Panc1 (cell line): ENCODE results near the gene LRRC26. TPM values are rescaled to one million over a fixed set of nuclear protein-coding genes. Genes with fewer than 3 reads are reported as not detected.
A peak's percentile ranks its signal among the peaks of the same experiment; 100 is the strongest.

Experiments used
- ATAC-seq: fragments of 200-7000 bp; cut with Tn5 transposase; 2 replicates; pipeline ENCODE4 v1.9.1; 2020; ENCODE audit warnings: mild to moderate bottlenecking, moderate library complexity
- BruUV-seq: library from RNA; stranded (reverse); fragments of 400-500 nt; replicated peaks from 2 replicates; lab custom pipeline; 2021; lab: Mats Ljungman, UMichigan
- CTCF ChIA-PET: fragments of 300-600 bp; sonication (Branson Sonifier 250); formaldehyde crosslinking; loops from one replicate; lab custom pipeline; 2022; ENCODE audit warnings: antibody characterized with exemption; lab: Charles Lee
- POLR2A ChIA-PET: fragments of 300-600 bp; sonication (Branson Sonifier 250); formaldehyde crosslinking; loops from one replicate; lab custom pipeline; 2022; ENCODE audit warnings: antibody characterized with exemption; lab: Charles Lee
- DNase-seq: peaks from one replicate; pipeline ENCODE4 v3.0.0-alpha.2; 2010; ENCODE audit warnings: low read depth, low spot score
- H3K27ac ChIP-seq: 2 replicates; pipeline ENCODE4 v1.5.1; 2011; ENCODE audit warnings: mild to moderate bottlenecking, low read length, inconsistent platforms
- H3K27me3 ChIP-seq: fragments of 200-500 bp; sonication (Bioruptor generic); 2 replicates; pipeline ENCODE4 v1.6.0; 2014; ENCODE audit warnings: low read length, inconsistent platforms; ENCODE audit not compliant: control insufficient read depth, insufficient read depth
- H3K36me3 ChIP-seq: fragments of 200-500 bp; sonication (Bioruptor generic); 2 replicates; pipeline ENCODE4 v1.5.1; 2014; ENCODE audit warnings: inconsistent platforms, mild to moderate bottlenecking, low read length, moderate library complexity; ENCODE audit not compliant: control insufficient read depth, insufficient read depth
- H3K4me1 ChIP-seq: 2 replicates; pipeline ENCODE4 v1.5.1; 2011; ENCODE audit warnings: inconsistent platforms, mild to moderate bottlenecking, low read length, moderate library complexity; ENCODE audit not compliant: control insufficient read depth, insufficient read depth
- H3K4me3 ChIP-seq, 2 experiments: 2 replicates each; pipeline ENCODE4 v1.5.1; 2011 to 2012; ENCODE audit warnings: low read depth in 2 of 2, low read length in 2 of 2, mild to moderate bottlenecking in 2 of 2, inconsistent platforms in 1 of 2, moderate library complexity in 1 of 2
- H3K9me3 ChIP-seq: fragments of 200-500 bp; sonication (Bioruptor generic); 2 replicates; pipeline ENCODE4 v1.5.1; 2014; ENCODE audit warnings: low read depth, mild to moderate bottlenecking, inconsistent platforms, low read length, moderate library complexity; ENCODE audit not compliant: control insufficient read depth, insufficient read depth
- POLR2AphosphoS5 ChIP-seq: IDR thresholded peaks from 2 replicates; pipeline ENCODE4 v1.6.1; 2012; ENCODE audit warnings: mild to moderate bottlenecking, low read depth, low read length, moderate library complexity
- SIN3A ChIP-seq: IDR thresholded peaks from 2 replicates; pipeline ENCODE4 v1.6.1; 2012; ENCODE audit warnings: low read depth, mild to moderate bottlenecking, low read length, moderate library complexity, borderline replicate concordance; ENCODE audit not compliant: insufficient read depth
- TCF7L2 ChIP-seq: IDR thresholded peaks from 2 replicates; pipeline ENCODE4 v1.6.1; 2011; ENCODE audit warnings: mild to moderate bottlenecking, low read depth, low read length, inconsistent platforms
- in situ Hi-C: cut with HindIII; loops from 2 replicates; pipeline ENCODE4 v1.10.0; 2016; ENCODE audit warnings: low sequenced_read_pairs, low pct_unique_long_range_greater_than_20kb
- intact Hi-C: fragments of 100-400 bp; cut with micrococcal nuclease; formaldehyde crosslinking; loops from one replicate; pipeline ENCODE4 v1.10.0; 2022; ENCODE audit not compliant: unreplicated experiment
- total RNA-seq: library from RNA; stranded (reverse); gene quantifications from one replicate; pipeline ENCODE4 v1.2.1, GENCODE V29; 2021; ENCODE audit not compliant: unreplicated experiment
- TF ChIP-seq, protein P1 (sequence below): fragments of 450-650 bp; IDR thresholded peaks from 2 replicates; pipeline ENCODE4 v1.5.1; 2017; ENCODE audit warnings: mild to moderate bottlenecking
- TF ChIP-seq, protein P2 (sequence below), 2 experiments: IDR thresholded peaks; 2 replicates each; pipeline ENCODE4 v1.6.1; 2011 to 2012; ENCODE audit warnings: low read depth in 2 of 2, control low read depth in 1 of 2, low read length in 1 of 2, mild to moderate bottlenecking in 1 of 2, moderate library complexity in 1 of 2; ENCODE audit not compliant: insufficient read depth in 1 of 2

The LRRC26 gene
- total RNA-seq, 1 experiment from 2014 or later = 0.69 TPM

DNA sequence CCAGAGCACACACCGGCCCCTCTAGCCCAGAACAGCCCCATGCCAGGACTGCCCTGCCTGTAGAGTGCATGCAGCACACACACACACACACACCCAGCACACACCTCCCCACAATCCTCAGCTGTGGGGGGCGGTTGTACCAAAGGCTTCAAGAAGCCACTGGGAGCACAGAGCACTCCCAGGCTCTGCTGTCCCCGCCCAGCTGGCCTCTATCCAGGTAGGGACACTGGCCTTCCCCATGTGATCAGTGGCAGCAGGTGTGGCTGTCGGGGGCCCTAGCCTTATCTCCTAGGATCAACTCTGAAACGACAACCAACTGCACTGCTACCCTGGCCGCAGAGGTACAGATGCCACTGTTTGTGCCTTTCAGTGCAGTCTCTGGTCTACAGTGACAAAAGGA lies 16.5 kb upstream of the LRRC26 start:
- Histone ChIP-seq H3K4me3 (peak overlapping the region in 1 of 2 experiments; percentile 88; a peak in 2 of 4 replicates), H3K9me3 (no peaks in the 10 kb centered on the region), H3K4me1 (peaks cover 18% of the 10 kb centered on the region), H3K27me3 (no peaks in the 10 kb centered on the region), H3K27ac (no peak overlapping the region), H3K36me3 (no peaks in the 10 kb centered on the region; the same call in 1 of the 2 replicates)
- ChIA-PET CTCF (no interaction called here), POLR2A (no interaction called here)
- intact Hi-C loops (no loop called here), in situ Hi-C loops (no loop called here)
- ATAC-seq = no peak
- no TSS peak for BruUV-seq
- no peak for DNase-seq
- TF ChIP-seq SIN3A (no peak), TCF7L2 (no peak), POLR2AphosphoS5 (no peak)
- TF ChIP-seq, protein P1, sequence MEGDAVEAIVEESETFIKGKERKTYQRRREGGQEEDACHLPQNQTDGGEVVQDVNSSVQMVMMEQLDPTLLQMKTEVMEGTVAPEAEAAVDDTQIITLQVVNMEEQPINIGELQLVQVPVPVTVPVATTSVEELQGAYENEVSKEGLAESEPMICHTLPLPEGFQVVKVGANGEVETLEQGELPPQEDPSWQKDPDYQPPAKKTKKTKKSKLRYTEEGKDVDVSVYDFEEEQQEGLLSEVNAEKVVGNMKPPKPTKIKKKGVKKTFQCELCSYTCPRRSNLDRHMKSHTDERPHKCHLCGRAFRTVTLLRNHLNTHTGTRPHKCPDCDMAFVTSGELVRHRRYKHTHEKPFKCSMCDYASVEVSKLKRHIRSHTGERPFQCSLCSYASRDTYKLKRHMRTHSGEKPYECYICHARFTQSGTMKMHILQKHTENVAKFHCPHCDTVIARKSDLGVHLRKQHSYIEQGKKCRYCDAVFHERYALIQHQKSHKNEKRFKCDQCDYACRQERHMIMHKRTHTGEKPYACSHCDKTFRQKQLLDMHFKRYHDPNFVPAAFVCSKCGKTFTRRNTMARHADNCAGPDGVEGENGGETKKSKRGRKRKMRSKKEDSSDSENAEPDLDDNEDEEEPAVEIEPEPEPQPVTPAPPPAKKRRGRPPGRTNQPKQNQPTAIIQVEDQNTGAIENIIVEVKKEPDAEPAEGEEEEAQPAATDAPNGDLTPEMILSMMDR = no peak
- TF ChIP-seq, protein P2, sequence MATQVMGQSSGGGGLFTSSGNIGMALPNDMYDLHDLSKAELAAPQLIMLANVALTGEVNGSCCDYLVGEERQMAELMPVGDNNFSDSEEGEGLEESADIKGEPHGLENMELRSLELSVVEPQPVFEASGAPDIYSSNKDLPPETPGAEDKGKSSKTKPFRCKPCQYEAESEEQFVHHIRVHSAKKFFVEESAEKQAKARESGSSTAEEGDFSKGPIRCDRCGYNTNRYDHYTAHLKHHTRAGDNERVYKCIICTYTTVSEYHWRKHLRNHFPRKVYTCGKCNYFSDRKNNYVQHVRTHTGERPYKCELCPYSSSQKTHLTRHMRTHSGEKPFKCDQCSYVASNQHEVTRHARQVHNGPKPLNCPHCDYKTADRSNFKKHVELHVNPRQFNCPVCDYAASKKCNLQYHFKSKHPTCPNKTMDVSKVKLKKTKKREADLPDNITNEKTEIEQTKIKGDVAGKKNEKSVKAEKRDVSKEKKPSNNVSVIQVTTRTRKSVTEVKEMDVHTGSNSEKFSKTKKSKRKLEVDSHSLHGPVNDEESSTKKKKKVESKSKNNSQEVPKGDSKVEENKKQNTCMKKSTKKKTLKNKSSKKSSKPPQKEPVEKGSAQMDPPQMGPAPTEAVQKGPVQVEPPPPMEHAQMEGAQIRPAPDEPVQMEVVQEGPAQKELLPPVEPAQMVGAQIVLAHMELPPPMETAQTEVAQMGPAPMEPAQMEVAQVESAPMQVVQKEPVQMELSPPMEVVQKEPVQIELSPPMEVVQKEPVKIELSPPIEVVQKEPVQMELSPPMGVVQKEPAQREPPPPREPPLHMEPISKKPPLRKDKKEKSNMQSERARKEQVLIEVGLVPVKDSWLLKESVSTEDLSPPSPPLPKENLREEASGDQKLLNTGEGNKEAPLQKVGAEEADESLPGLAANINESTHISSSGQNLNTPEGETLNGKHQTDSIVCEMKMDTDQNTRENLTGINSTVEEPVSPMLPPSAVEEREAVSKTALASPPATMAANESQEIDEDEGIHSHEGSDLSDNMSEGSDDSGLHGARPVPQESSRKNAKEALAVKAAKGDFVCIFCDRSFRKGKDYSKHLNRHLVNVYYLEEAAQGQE (IDR thresholded peaks at IDR 0.05; ENCODE audit: insufficient read depth in 1 of 2, low read depth in 2 of 2, low read length in 1 of 2) = no peak

DNA sequence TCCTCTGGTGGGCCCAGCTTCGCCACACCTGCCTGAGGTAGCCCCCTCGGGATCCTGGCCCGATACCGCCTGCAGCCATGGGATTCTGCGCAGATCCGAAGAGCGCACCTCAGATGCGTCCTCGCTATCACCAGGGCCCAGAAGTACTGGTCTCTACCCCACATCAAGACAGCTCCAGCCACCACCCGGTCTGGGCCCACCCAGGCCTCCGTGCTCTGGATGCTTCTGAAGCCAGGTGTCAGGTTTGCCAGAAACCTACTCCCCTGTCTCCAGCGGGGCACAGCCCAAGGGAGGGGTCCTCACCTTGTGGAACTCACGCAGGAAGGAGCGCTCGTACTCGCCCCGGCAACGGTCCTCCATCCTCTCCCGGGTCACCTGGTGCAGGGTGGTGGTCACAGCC lies 16.1 kb upstream of the LRRC26 start:
- Histone ChIP-seq H3K9me3 (no peaks in the 10 kb centered on the region), H3K4me1 (peaks cover 18% of the 10 kb centered on the region), H3K4me3 (no peak overlapping the region), H3K36me3 (no peaks in the 10 kb centered on the region; the same call in 1 of the 2 replicates), H3K27me3 (no peaks in the 10 kb centered on the region), H3K27ac (no peak overlapping the region)
- in situ Hi-C loops = no loop called here
- BruUV-seq = no TSS peak
- intact Hi-C loops = no loop called here
- ChIA-PET CTCF (no interaction called here), POLR2A (no interaction called here)
- ATAC-seq = no peak
- no peak for DNase-seq
- TF ChIP-seq TCF7L2 (no peak), POLR2AphosphoS5 (no peak)
- TF ChIP-seq, protein P1 = no peak
- TF ChIP-seq, protein P2 (IDR thresholded peaks at IDR 0.05; ENCODE audit: insufficient read depth in 1 of 2, low read depth in 2 of 2, low read length in 1 of 2) = no peak
